Endothelial cell of umbilical vein (primary cell): ENCODE measurements around the gene KPRP. TPM values are rescaled to one million over a fixed set of nuclear protein-coding genes. Genes with fewer than 3 reads are reported as not detected.

Source experiments
- BruUV-seq: library from RNA; stranded (reverse); fragments of 400-500 nt; replicated peaks from 2 replicates; lab custom pipeline; 2021; lab: Mats Ljungman, UMichigan
- CTCF ChIA-PET: fragments of 300-600, 350-600 bp; sonication (Branson Sonifier 250); formaldehyde crosslinking; loops from one replicate; lab custom pipeline; 2021; ENCODE audit warnings: antibody characterized with exemption, inconsistent platforms; lab: Charles Lee
- POLR2A ChIA-PET: fragments of 300-600, 350-600 bp; sonication (Branson Sonifier 250); formaldehyde crosslinking; loops from one replicate; lab custom pipeline; 2021; ENCODE audit warnings: antibody characterized with exemption, inconsistent platforms; lab: Charles Lee
- DNase-seq: peaks from one replicate; pipeline ENCODE4 v3.0.0-alpha.2; 2011; ENCODE audit warnings: low read depth, low spot score
- FAIRE-seq: peaks from 2 replicates; lab custom pipeline; 2011; peaks lifted over from hg19 to GRCh38; lab: Jason Lieb, UNC
- H2AFZ ChIP-seq: 2 replicates; pipeline ENCODE4 v1.6.0; 2012; ENCODE audit warnings: low read depth, low read length, control low read depth, inconsistent platforms
- H3K27ac ChIP-seq: 2 replicates; pipeline ENCODE4 v1.5.1; 2011; ENCODE audit warnings: low read depth, mild to moderate bottlenecking, control low read depth, low read length, moderate library complexity; ENCODE audit not compliant: insufficient read depth
- H3K27me3 ChIP-seq, 2 experiments: 2 replicates each; pipeline versions ENCODE4 v1.6.0 to v1.6.1; 2011; ENCODE audit warnings: low read length in 2 of 2, mixed read lengths in 1 of 2; ENCODE audit not compliant: control insufficient read depth in 2 of 2, insufficient read depth in 2 of 2
- H3K36me3 ChIP-seq, 2 experiments: 2 replicates in 1 of 2; 3 replicates in 1 of 2; pipeline ENCODE4 v1.5.1; 2011; ENCODE audit warnings: low read length in 2 of 2, mild to moderate bottlenecking in 1 of 2, moderate library complexity in 1 of 2; ENCODE audit not compliant: control insufficient read depth in 2 of 2, insufficient read depth in 2 of 2; ENCODE audit errors: extremely low read depth in 1 of 2
- H3K4me1 ChIP-seq: 3 replicates; pipeline ENCODE4 v1.5.1; 2011; ENCODE audit warnings: mild to moderate bottlenecking, low read length; ENCODE audit not compliant: control insufficient read depth, insufficient read depth; ENCODE audit errors: extremely low read depth
- H3K4me2 ChIP-seq: 2 replicates; pipeline ENCODE4 v1.6.1; 2011; ENCODE audit warnings: low read length, control low read depth, mixed read lengths; ENCODE audit not compliant: insufficient read depth
- H3K4me3 ChIP-seq, 3 experiments: fragments of 200-600 bp in 1 of 3; sonication (generic), shearing (Covaris generic) in 1 of 3; replicated peaks in 1 of 3; 2 replicates each; pipeline ENCODE4 v1.5.1; 2011 to 2016; ENCODE audit warnings: control low read depth in 3 of 3, low read length in 3 of 3, mild to moderate bottlenecking in 2 of 3, inconsistent platforms in 1 of 3, low read depth in 1 of 3, moderate library complexity in 1 of 3; ENCODE audit not compliant: insufficient read depth in 1 of 3
- H3K79me2 ChIP-seq: 2 replicates; pipeline ENCODE4 v1.6.0; 2012; ENCODE audit warnings: low read length, inconsistent platforms; ENCODE audit not compliant: control insufficient read depth, insufficient read depth
- H3K9ac ChIP-seq: replicated peaks from 2 replicates; pipeline ENCODE3; 2011; ENCODE audit warnings: low read length, control low read depth; ENCODE audit not compliant: insufficient read depth; ENCODE audit errors: extremely low read depth
- H3K9me1 ChIP-seq: replicated peaks from 3 replicates; pipeline ENCODE4 v1.6.0; 2011; ENCODE audit warnings: mild to moderate bottlenecking, low read length; ENCODE audit not compliant: control insufficient read depth, insufficient read depth; ENCODE audit errors: extremely low read depth
- H3K9me3 ChIP-seq: replicated peaks from 2 replicates; pipeline ENCODE4 v1.5.1; 2012; ENCODE audit warnings: low read length, inconsistent platforms; ENCODE audit not compliant: control insufficient read depth, insufficient read depth
- H4K20me1 ChIP-seq: replicated peaks from 2 replicates; pipeline ENCODE3; 2011; ENCODE audit warnings: mild to moderate bottlenecking, low read length; ENCODE audit not compliant: control insufficient read depth, insufficient read depth; ENCODE audit errors: extremely low read depth
- CTCF ChIP-seq, 2 donors: IDR thresholded peaks; 1 replicate in 1 of 2; 2 replicates in 1 of 2; pipeline ENCODE4 v1.5.1; 2011; ENCODE audit warnings: low read length in 2 of 2, mild to moderate bottlenecking in 2 of 2, moderate library complexity in 2 of 2, control low read depth in 1 of 2, inconsistent platforms in 1 of 2, low read depth in 1 of 2; ENCODE audit not compliant: insufficient read depth in 1 of 2; ENCODE audit errors: extremely low read depth in 1 of 2
- EZH2 ChIP-seq: IDR thresholded peaks from 2 replicates; pipeline ENCODE4 v1.6.1; 2012; ENCODE audit warnings: borderline replicate concordance, low read depth, mild to moderate bottlenecking, moderate library complexity, low read length, inconsistent platforms; ENCODE audit not compliant: severe bottlenecking
- FOS ChIP-seq: IDR thresholded peaks from 2 replicates; pipeline ENCODE4 v1.6.1; 2011; ENCODE audit warnings: mild to moderate bottlenecking, low read length, moderate library complexity, borderline replicate concordance; ENCODE audit not compliant: insufficient read depth
- GATA2 ChIP-seq: IDR thresholded peaks from 2 replicates; pipeline ENCODE4 v1.7.0; 2011; ENCODE audit warnings: low read depth, mild to moderate bottlenecking, moderate library complexity, mixed read lengths, low read length; ENCODE audit not compliant: insufficient read length, insufficient read depth
- JUN ChIP-seq: IDR thresholded peaks from 2 replicates; pipeline ENCODE4 v1.6.1; 2011; ENCODE audit warnings: borderline replicate concordance, low read depth; ENCODE audit not compliant: insufficient read length, insufficient read depth
- MAX ChIP-seq: IDR thresholded peaks from 2 replicates; pipeline ENCODE4 v1.6.1; 2011; ENCODE audit not compliant: insufficient read depth, insufficient read length
- MYC ChIP-seq: IDR thresholded peaks from one replicate; pipeline ENCODE4 v1.6.1; 2011; ENCODE audit warnings: mild to moderate bottlenecking, low read depth, low read length
- POLR2A ChIP-seq: IDR thresholded peaks from 2 replicates; pipeline ENCODE4 v1.6.1; 2012; ENCODE audit warnings: low read depth, mild to moderate bottlenecking, control low read depth, low read length
- POLR2AphosphoS5 ChIP-seq: IDR thresholded peaks from 2 replicates; pipeline ENCODE4 v1.6.1; 2012; ENCODE audit warnings: low read depth, mild to moderate bottlenecking, control low read depth, low read length, moderate library complexity; ENCODE audit not compliant: insufficient read depth
- dilution Hi-C: fragments of 300-500 bp; cut with MboI; formaldehyde crosslinking; loops from one replicate; pipeline ENCODE4 v1.15.0; 2019; ENCODE audit warnings: low sequenced_read_pairs; ENCODE audit not compliant: extremely low pct_ligation_motif_present
- intact Hi-C: fragments of 100-400 bp; cut with micrococcal nuclease; formaldehyde crosslinking; loops from one replicate; pipeline ENCODE4 v1.10.0; 2022
- polyA plus RNA-seq, 4 experiments: library from polyadenylated mRNA; depleted of rRNA in 3 of 4; stranded (reverse) in 3 of 4; unstranded in 1 of 4; fragments of >200 nt; gene quantifications; 2 replicates each; pipeline versions ENCODE4 v1.2.1 to v1.2.3, GENCODE V29; 2011 to 2012; ENCODE audit warnings: missing spikeins in 1 of 4
- total RNA-seq: library from RNA; stranded (reverse); gene quantifications from 2 replicates; pipeline ENCODE4 v1.2.3, GENCODE V29; 2021

The KPRP gene
- total and polyA plus RNA-seq, 2 donors (not counting 3 experiments of a cell fraction or from before 2014, with no cell fraction given): not detected

GRCh38 chr1:152725261-152725660 is 32.6 kb upstream of the KPRP start:
- H3K27me3 ChIP-seq: no peaks in the 10 kb centered on the region
- dilution Hi-C loops: no loop called here
- no peaks in the 10 kb centered on the region for H4K20me1 ChIP-seq
- TF ChIP-seq MAX (no peak), JUN (no peak), EZH2 (no peak), CTCF (IDR thresholded peaks at IDR 0.05; ENCODE audit: extremely low read depth in 1 of 2, insufficient read depth in 1 of 2, low read depth in 1 of 2, low read length in 2 of 2) (no peak), POLR2AphosphoS5 (no peak), FOS (no peak), GATA2 (no peak), MYC (no peak), POLR2A (no peak)
- no peak for DNase-seq
- no peak overlapping the region for H2AFZ ChIP-seq
- FAIRE-seq: no peak
- no TSS peak for BruUV-seq
- no peak overlapping the region for H3K4me3 ChIP-seq
- no peak overlapping the region for H3K9ac ChIP-seq
- H3K79me2 ChIP-seq: no peaks in the 10 kb centered on the region
- H3K9me3 ChIP-seq: no peaks in the 10 kb centered on the region
- intact Hi-C loops: no loop called here
- H3K4me2 ChIP-seq: no peak overlapping the region
- H3K4me1 ChIP-seq: no peaks in the 10 kb centered on the region
- CTCF ChIA-PET: no interaction called here
- no peak overlapping the region for H3K27ac ChIP-seq
- no peaks in the 10 kb centered on the region for H3K36me3 ChIP-seq
- POLR2A ChIA-PET: no interaction called here
- no peaks in the 10 kb centered on the region for H3K9me1 ChIP-seq
